Activated CD4-positive, alpha-beta memory T cell treated with anti-CD3 and anti-CD28 coated beads, Interleukin-2, amount 10 ng/mL, durations not matched to agents 7 days and 5 days (primary cell): ENCODE results near the gene MATN1. TPM values are rescaled to one million over a fixed set of nuclear protein-coding genes. Genes with fewer than 3 reads are reported as not detected.

Source experiments
- CTCF ChIA-PET: fragments of 350-600 bp; sonication (Branson Sonifier 250); formaldehyde crosslinking; loops from one replicate; lab custom pipeline; 2021; ENCODE audit warnings: antibody characterized with exemption, inconsistent platforms; lab: Charles Lee
- POLR2A ChIA-PET: fragments of 350-600 bp; sonication (Branson Sonifier 250); formaldehyde crosslinking; loops from one replicate; lab custom pipeline; 2021; ENCODE audit warnings: antibody characterized with exemption; lab: Charles Lee
- DNase-seq: peaks from one replicate; pipeline ENCODE4 v3.0.0-alpha.2; 2020
- H3K27ac Mint-ChIP-seq: one replicate; pipeline ENCODE4 v1.8.0; 2021; ENCODE audit warnings: mild to moderate bottlenecking, mixed read lengths
- H3K27me3 Mint-ChIP-seq: one replicate; pipeline ENCODE4 v1.8.0; 2021; ENCODE audit warnings: mixed read lengths
- H3K36me3 Mint-ChIP-seq: one replicate; pipeline ENCODE4 v1.8.0; 2021; ENCODE audit warnings: low read depth, mixed read lengths
- H3K4me1 Mint-ChIP-seq: one replicate; pipeline ENCODE4 v1.8.0; 2021; ENCODE audit warnings: mixed read lengths
- H3K4me3 Mint-ChIP-seq: one replicate; pipeline ENCODE4 v1.8.0; 2021; ENCODE audit warnings: mild to moderate bottlenecking, mixed read lengths
- H3K9me3 Mint-ChIP-seq: one replicate; pipeline ENCODE4 v1.8.0; 2021; ENCODE audit warnings: mixed read lengths
- total RNA-seq, 2 experiments: library from RNA; stranded (reverse); gene quantifications; one replicate each; pipeline ENCODE4 v1.2.3, GENCODE V29; 2021

MATN1 gene
- total RNA-seq, 2 experiments from 2014 or later: not detected

GRCh38 chr1:30685796-30686165 lies 37.6 kb downstream of the MATN1 start:
- H3K9me3 Mint-ChIP-seq: no peaks in the 10 kb centered on the region
- H3K4me3 Mint-ChIP-seq: no peak overlapping the region
- H3K27ac Mint-ChIP-seq: no peak overlapping the region
- ChIA-PET CTCF (no interaction called here), POLR2A (no interaction called here)
- no peaks in the 10 kb centered on the region for H3K4me1 Mint-ChIP-seq
- H3K36me3 Mint-ChIP-seq: no peaks in the 10 kb centered on the region
- DNase-seq: no peak
- H3K27me3 Mint-ChIP-seq: peaks cover 54% of the 10 kb centered on the region

GRCh38 chr1:30684881-30685795 lies 38.2 kb downstream of the MATN1 start:
- H3K36me3 Mint-ChIP-seq: no peaks in the 10 kb centered on the region
- no peak overlapping the region for H3K4me3 Mint-ChIP-seq
- POLR2A ChIA-PET: no interaction called here
- H3K9me3 Mint-ChIP-seq: no peaks in the 10 kb centered on the region
- CTCF ChIA-PET: no interaction called here
- no peak for DNase-seq
- H3K27me3 Mint-ChIP-seq: peaks cover 54% of the 10 kb centered on the region
- H3K4me1 Mint-ChIP-seq: no peaks in the 10 kb centered on the region
- no peak overlapping the region for H3K27ac Mint-ChIP-seq

- Mint-ChIP-seq H3K27ac (no peak overlapping the region), H3K4me1 (no peaks in the 10 kb centered on the region), H3K36me3 (no peaks in the 10 kb centered on the region), H3K9me3 (no peaks in the 10 kb centered on the region), H3K4me3 (no peak overlapping the region), H3K27me3 (peaks cover 54% of the 10 kb centered on the region)
- POLR2A ChIA-PET: no interaction called here
- no peak for DNase-seq
- CTCF ChIA-PET: no interaction called here
Measured at GRCh38 chr1:30684259-30684658, 39.1 kb downstream of the MATN1 start.

GRCh38 chr1:30683699-30684098 lies 39.7 kb downstream of the MATN1 start:
- H3K27ac Mint-ChIP-seq: no peak overlapping the region
- ChIA-PET CTCF (no interaction called here), POLR2A (no interaction called here)
- DNase-seq: no peak
- no peaks in the 10 kb centered on the region for H3K9me3 Mint-ChIP-seq
- no peaks in the 10 kb centered on the region for H3K36me3 Mint-ChIP-seq
- no peak overlapping the region for H3K4me3 Mint-ChIP-seq
- H3K27me3 Mint-ChIP-seq: peaks cover 54% of the 10 kb centered on the region
- no peaks in the 10 kb centered on the region for H3K4me1 Mint-ChIP-seq

- no peaks in the 10 kb centered on the region for H3K9me3 Mint-ChIP-seq
- POLR2A ChIA-PET: no interaction called here
- no peak for DNase-seq
- H3K4me1 Mint-ChIP-seq: no peaks in the 10 kb centered on the region
- no peak overlapping the region for H3K27ac Mint-ChIP-seq
- CTCF ChIA-PET: no interaction called here
- H3K4me3 Mint-ChIP-seq: no peak overlapping the region
- H3K36me3 Mint-ChIP-seq: no peaks in the 10 kb centered on the region
- H3K27me3 Mint-ChIP-seq: peaks cover 51% of the 10 kb centered on the region
Measured at GRCh38 chr1:30682396-30683275, 40.7 kb downstream of the MATN1 start.

- Mint-ChIP-seq H3K9me3 (no peaks in the 10 kb centered on the region), H3K27me3 (peaks cover 43% of the 10 kb centered on the region), H3K4me3 (no peak overlapping the region), H3K27ac (no peak overlapping the region), H3K36me3 (no peaks in the 10 kb centered on the region), H3K4me1 (no peaks in the 10 kb centered on the region)
- ChIA-PET POLR2A (no interaction called here), CTCF (interaction anchor here (0.6 kb wide), 1 partner anchor 251 kb away, joined by 3 read pairs; no protein-coding TSS in a partner anchor)
- DNase-seq: no peak
Measured at GRCh38 chr1:30681782-30682181, 41.6 kb downstream of the MATN1 start.

- CTCF ChIA-PET: no interaction called here
- Mint-ChIP-seq H3K4me1 (no peaks in the 10 kb centered on the region), H3K9me3 (peaks cover 1% of the 10 kb centered on the region), H3K27ac (no peak overlapping the region), H3K4me3 (no peak overlapping the region), H3K36me3 (no peaks in the 10 kb centered on the region), H3K27me3 (peaks cover 34% of the 10 kb centered on the region)
- POLR2A ChIA-PET: no interaction called here
- no peak for DNase-seq
Measured at GRCh38 chr1:30680879-30681278, 42.5 kb downstream of the MATN1 start.

GRCh38 chr1:30680429-30680828 lies 43.0 kb downstream of the MATN1 start:
- Mint-ChIP-seq H3K4me1 (no peaks in the 10 kb centered on the region), H3K4me3 (no peak overlapping the region), H3K27ac (no peak overlapping the region), H3K36me3 (no peaks in the 10 kb centered on the region), H3K27me3 (peaks cover 33% of the 10 kb centered on the region), H3K9me3 (peaks cover 5% of the 10 kb centered on the region)
- ChIA-PET CTCF (no interaction called here), POLR2A (no interaction called here)
- no peak for DNase-seq

GRCh38 chr1:30679976-30680305 lies 43.4 kb downstream of the MATN1 start:
- no peaks in the 10 kb centered on the region for H3K36me3 Mint-ChIP-seq
- DNase-seq: no peak
- ChIA-PET CTCF (no interaction called here), POLR2A (no interaction called here)
- H3K9me3 Mint-ChIP-seq: peaks cover 5% of the 10 kb centered on the region
- H3K27ac Mint-ChIP-seq: no peak overlapping the region
- H3K4me3 Mint-ChIP-seq: no peak overlapping the region
- H3K4me1 Mint-ChIP-seq: no peaks in the 10 kb centered on the region
- peaks cover 31% of the 10 kb centered on the region for H3K27me3 Mint-ChIP-seq

GRCh38 chr1:30679201-30679975 lies 44.0 kb downstream of the MATN1 start:
- Mint-ChIP-seq H3K4me1 (no peaks in the 10 kb centered on the region), H3K4me3 (no peak overlapping the region), H3K27me3 (peaks cover 26% of the 10 kb centered on the region), H3K36me3 (no peaks in the 10 kb centered on the region), H3K27ac (no peak overlapping the region), H3K9me3 (peaks cover 5% of the 10 kb centered on the region)
- ChIA-PET CTCF (no interaction called here), POLR2A (no interaction called here)
- no peak for DNase-seq

- POLR2A ChIA-PET: no interaction called here
- CTCF ChIA-PET: no interaction called here
- no peaks in the 10 kb centered on the region for H3K36me3 Mint-ChIP-seq
- H3K9me3 Mint-ChIP-seq: peaks cover 5% of the 10 kb centered on the region
- no peak overlapping the region for H3K4me3 Mint-ChIP-seq
- H3K4me1 Mint-ChIP-seq: no peaks in the 10 kb centered on the region
- DNase-seq: no peak
- H3K27me3 Mint-ChIP-seq: peaks cover 21% of the 10 kb centered on the region
- no peak overlapping the region for H3K27ac Mint-ChIP-seq
Measured at GRCh38 chr1:30678209-30678608, 45.2 kb downstream of the MATN1 start.

- no peak for DNase-seq
- POLR2A ChIA-PET: no interaction called here
- CTCF ChIA-PET: no interaction called here
- H3K27ac Mint-ChIP-seq: no peak overlapping the region
- peaks cover 18% of the 10 kb centered on the region for H3K27me3 Mint-ChIP-seq
- H3K4me1 Mint-ChIP-seq: no peaks in the 10 kb centered on the region
- peaks cover 5% of the 10 kb centered on the region for H3K9me3 Mint-ChIP-seq
- H3K36me3 Mint-ChIP-seq: no peaks in the 10 kb centered on the region
- H3K4me3 Mint-ChIP-seq: no peak overlapping the region
Measured at GRCh38 chr1:30677471-30677870, 45.9 kb downstream of the MATN1 start.

- peaks cover 10% of the 10 kb centered on the region for H3K27me3 Mint-ChIP-seq
- H3K4me3 Mint-ChIP-seq: no peak overlapping the region
- no peak overlapping the region for H3K27ac Mint-ChIP-seq
- CTCF ChIA-PET: no interaction called here
- no peaks in the 10 kb centered on the region for H3K4me1 Mint-ChIP-seq
- H3K9me3 Mint-ChIP-seq: peaks cover 5% of the 10 kb centered on the region
- no peaks in the 10 kb centered on the region for H3K36me3 Mint-ChIP-seq
- POLR2A ChIA-PET: no interaction called here
- DNase-seq: no peak
Measured at GRCh38 chr1:30675761-30676160, 47.6 kb downstream of the MATN1 start.
